ENCODE results near the gene MAN1C1. TPM values are rescaled to one million over a fixed set of nuclear protein-coding genes. Genes with fewer than 3 reads are reported as not detected.
"Not testable (repeated sequence)": the region's sequence is repeated elsewhere in the genome, so short reads cannot be mapped to it uniquely, and the experiment has no call there.

MAN1C1 gene
- total and polyA plus RNA-seq, 2 donors from 2014 or later: 31.7 to 65.5 TPM

DNA sequence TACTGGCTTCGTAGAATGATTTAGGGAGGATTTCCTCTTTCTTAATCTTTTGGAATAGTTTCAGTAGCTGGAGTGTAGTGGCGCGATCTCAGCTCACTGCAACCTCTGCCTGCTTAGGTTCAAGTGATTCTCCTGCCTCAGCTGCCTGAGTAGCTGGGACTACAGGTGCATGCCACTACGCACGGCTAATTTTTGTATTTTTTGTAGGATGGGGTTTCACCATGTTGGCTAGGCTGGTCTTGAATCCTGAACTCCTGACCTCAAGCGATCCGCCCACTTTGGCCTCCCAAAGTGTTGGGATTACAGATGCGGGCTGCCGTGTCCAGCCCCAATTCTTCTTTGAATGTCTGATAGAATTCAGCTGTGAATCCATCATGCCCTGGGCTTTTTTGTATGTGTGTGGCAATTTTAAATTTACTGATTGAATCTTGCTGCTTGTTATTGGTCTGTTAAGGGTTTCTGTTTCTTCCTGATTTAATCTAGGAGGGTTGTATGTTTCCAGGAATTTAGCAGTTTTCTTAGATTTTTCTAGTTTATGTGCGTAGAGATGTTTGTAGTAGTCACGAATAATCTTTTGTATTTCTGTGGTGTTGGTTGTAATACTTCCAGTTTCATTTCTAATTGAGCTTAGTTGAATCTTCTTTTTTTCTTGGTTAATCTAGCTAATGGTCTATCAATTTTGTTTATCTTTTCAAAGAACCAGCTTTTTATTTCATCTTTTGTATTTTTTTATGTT is 15.3 kb downstream of the MAN1C1 start:
- no peaks in the 10 kb centered on the region for H3K36me3 ChIP-seq (ENCODE audit: control insufficient read depth in 2 of 3, insufficient read depth in 3 of 3, low read length in 3 of 3)
- intact Hi-C loops (cut with DNase I): no loop called here
- FAIRE-seq: peak; percentile 23
- no peaks in the 10 kb centered on the region for H3K27me3 ChIP-seq (ENCODE audit: control insufficient read depth, insufficient read depth, low read length)
- no peak overlapping the region for H3K9ac ChIP-seq (ENCODE audit: low read length in 3 of 3)
- peak in 1 of 5 donors; percentile 54 for DNase-seq
- H3K4me3 ChIP-seq (ENCODE audit: low read length in 3 of 3): peak overlapping the region in 2 of 3 donors; percentile 10 to 11
- no peaks in the 10 kb centered on the region for H3K4me1 ChIP-seq (ENCODE audit: control insufficient read depth in 2 of 3, insufficient read depth in 2 of 3, low read depth in 1 of 3, low read length in 3 of 3)
- no peak for TF ChIP-seq CTCF (IDR thresholded peaks at IDR 0.05; ENCODE audit: borderline replicate concordance, extremely low read depth, insufficient read depth)
- H3K27ac ChIP-seq (ENCODE audit: low read depth in 2 of 2, low read length in 2 of 2): peak overlapping the region in 1 of 2 donors; percentile 0
- peaks cover 0 to 2% (median 0%) of the 10 kb centered on the region in 3 donors for H3K9me3 ChIP-seq (ENCODE audit: control insufficient read depth in 2 of 3, insufficient read depth in 1 of 3, low read length in 3 of 3)

DNA sequence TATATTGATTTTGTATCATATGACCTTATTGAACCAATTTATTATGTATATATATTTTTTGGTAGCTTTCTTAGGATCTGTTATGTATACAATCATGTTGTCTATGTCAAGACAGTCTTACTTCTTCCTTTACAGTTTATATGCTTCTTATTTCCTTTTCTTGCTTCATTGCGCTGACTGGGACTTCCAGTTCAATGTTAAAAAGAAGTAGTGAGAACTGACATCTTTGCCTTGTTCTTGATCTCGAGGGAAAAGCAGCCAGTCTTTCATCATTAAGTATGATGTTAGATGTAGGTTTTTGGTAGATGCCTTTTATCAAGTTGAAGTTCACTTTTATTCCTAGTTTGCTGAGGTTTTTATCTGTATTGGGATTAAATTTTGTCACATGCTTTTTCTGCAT is 17.5 kb downstream of the MAN1C1 start:
- no peaks in the 10 kb centered on the region for H3K4me1 ChIP-seq (ENCODE audit: control insufficient read depth in 2 of 3, insufficient read depth in 2 of 3, low read depth in 1 of 3, low read length in 3 of 3)
- no peaks in the 10 kb centered on the region for H3K27me3 ChIP-seq (ENCODE audit: control insufficient read depth, insufficient read depth, low read length)
- H3K36me3 ChIP-seq (ENCODE audit: control insufficient read depth in 2 of 3, insufficient read depth in 3 of 3, low read length in 3 of 3): no peaks in the 10 kb centered on the region
- no peak overlapping the region for H3K4me3 ChIP-seq (ENCODE audit: low read length in 3 of 3)
- no peak for TF ChIP-seq CTCF (IDR thresholded peaks at IDR 0.05; ENCODE audit: borderline replicate concordance, extremely low read depth, insufficient read depth)
- H3K9me3 ChIP-seq (ENCODE audit: control insufficient read depth in 2 of 3, insufficient read depth in 1 of 3, low read length in 3 of 3): peaks cover 0 to 2% (median 0%) of the 10 kb centered on the region in 3 donors
- no peak overlapping the region for H3K27ac ChIP-seq (ENCODE audit: low read depth in 2 of 2, low read length in 2 of 2)
- H3K9ac ChIP-seq (ENCODE audit: low read length in 3 of 3): no peak overlapping the region
- FAIRE-seq: no peak
- DNase-seq: no peak
- intact Hi-C loops (cut with DNase I): no loop called here

DNA sequence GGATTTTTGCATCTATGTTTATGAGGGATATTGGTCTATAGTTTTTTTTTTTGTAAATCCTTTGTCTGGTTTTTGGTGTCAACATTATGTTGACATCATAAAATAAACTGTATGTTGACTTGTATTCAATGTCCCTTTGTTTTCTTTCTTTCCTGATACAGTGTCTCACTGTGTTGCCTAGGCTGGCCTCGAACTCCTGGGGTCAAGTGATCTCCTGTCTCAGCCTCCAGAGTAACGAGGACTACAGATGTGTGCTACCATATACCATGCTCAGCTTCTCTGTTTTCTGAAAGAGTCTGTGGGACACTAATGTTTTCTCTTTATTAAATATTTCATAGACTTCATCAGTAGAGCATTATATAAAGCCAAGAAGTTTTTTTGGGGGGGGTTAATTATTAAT is 18.3 kb downstream of the MAN1C1 start:
- H3K27ac ChIP-seq (ENCODE audit: low read depth in 2 of 2, low read length in 2 of 2): no peak overlapping the region
- no peak overlapping the region for H3K4me3 ChIP-seq (ENCODE audit: low read length in 3 of 3)
- no peaks in the 10 kb centered on the region for H3K27me3 ChIP-seq (ENCODE audit: control insufficient read depth, insufficient read depth, low read length)
- DNase-seq (no peak), FAIRE-seq (no peak)
- H3K4me1 ChIP-seq (ENCODE audit: control insufficient read depth in 2 of 3, insufficient read depth in 2 of 3, low read depth in 1 of 3, low read length in 3 of 3): no peaks in the 10 kb centered on the region
- no peak for TF ChIP-seq CTCF (IDR thresholded peaks at IDR 0.05; ENCODE audit: borderline replicate concordance, extremely low read depth, insufficient read depth)
- peaks cover 0 to 2% (median 0%) of the 10 kb centered on the region in 3 donors for H3K9me3 ChIP-seq (ENCODE audit: control insufficient read depth in 2 of 3, insufficient read depth in 1 of 3, low read length in 3 of 3)
- no peaks in the 10 kb centered on the region for H3K36me3 ChIP-seq (ENCODE audit: control insufficient read depth in 2 of 3, insufficient read depth in 3 of 3, low read length in 3 of 3)
- H3K9ac ChIP-seq (ENCODE audit: low read length in 3 of 3): no peak overlapping the region
- intact Hi-C loops (cut with DNase I): no loop called here

- DNase-seq; FAIRE-seq; H3K27ac ChIP-seq (ENCODE audit: low read depth in 2 of 2, low read length in 2 of 2); H3K4me3 ChIP-seq (ENCODE audit: low read length in 3 of 3); H3K4me1 ChIP-seq (ENCODE audit: control insufficient read depth in 2 of 3, insufficient read depth in 2 of 3, low read depth in 1 of 3, low read length in 3 of 3); H3K36me3 ChIP-seq (ENCODE audit: control insufficient read depth in 2 of 3, insufficient read depth in 3 of 3, low read length in 3 of 3); H3K9me3 ChIP-seq (ENCODE audit: control insufficient read depth in 2 of 3, insufficient read depth in 1 of 3, low read length in 3 of 3); H3K27me3 ChIP-seq (ENCODE audit: control insufficient read depth, insufficient read depth, low read length); intact Hi-C loops (cut with DNase I); H3K9ac ChIP-seq (ENCODE audit: low read length in 3 of 3): not testable (repeated sequence)
Observed at GRCh38 chr1:25636141-25636540, 19.6 kb downstream of the MAN1C1 start.

All from kidney (tissue), 14 donors.